Small intestine (tissue), 7 donors: ENCODE measurements around the gene KCNH6. TPM values are rescaled to one million over a fixed set of nuclear protein-coding genes. Genes with fewer than 3 reads are reported as not detected.

Source experiments
- DNase-seq, 2 donors: peaks; one replicate each; pipeline versions ENCODE4 v3.0.0 to v3.0.0-alpha.2; 2013
- FAIRE-seq: peaks from 2 replicates; lab custom pipeline; 2012; peaks lifted over from hg19 to GRCh38; lab: Jason Lieb, UNC
- H3K27ac ChIP-seq, 3 donors: one replicate each; pipeline ENCODE4 v1.5.1; 2013; ENCODE audit warnings: low read length in 2 of 3, mild to moderate bottlenecking in 2 of 3, control low read depth in 1 of 3, inconsistent platforms in 1 of 3, low read depth in 1 of 3, moderate library complexity in 1 of 3
- H3K27me3 ChIP-seq, 3 donors: one replicate each; pipeline ENCODE4 v1.6.1; 2013; ENCODE audit warnings: low read length in 3 of 3, inconsistent platforms in 1 of 3; ENCODE audit not compliant: control insufficient read depth in 3 of 3, insufficient read depth in 3 of 3
- H3K36me3 ChIP-seq, 3 donors: one replicate each; pipeline ENCODE4 v1.6.1; 2013; ENCODE audit warnings: low read length in 3 of 3, inconsistent platforms in 1 of 3, low read depth in 1 of 3, mild to moderate bottlenecking in 1 of 3, moderate library complexity in 1 of 3; ENCODE audit not compliant: control insufficient read depth in 3 of 3, insufficient read depth in 2 of 3
- H3K4me1 ChIP-seq, 3 donors: one replicate each; pipeline ENCODE4 v1.6.1; 2013; ENCODE audit warnings: low read length in 2 of 3, inconsistent platforms in 1 of 3, low read depth in 1 of 3, mild to moderate bottlenecking in 1 of 3, moderate library complexity in 1 of 3; ENCODE audit not compliant: control insufficient read depth in 3 of 3, insufficient read depth in 2 of 3
- H3K4me3 ChIP-seq, 3 donors: one replicate each; pipeline ENCODE4 v1.5.1; 2013; ENCODE audit warnings: low read length in 3 of 3, control low read depth in 1 of 3, inconsistent platforms in 1 of 3, low read depth in 1 of 3, mild to moderate bottlenecking in 1 of 3, moderate library complexity in 1 of 3
- H3K9me3 ChIP-seq, 2 donors: one replicate each; pipeline ENCODE4 v1.6.1; 2013; ENCODE audit warnings: low read depth in 1 of 2, low read length in 1 of 2; ENCODE audit not compliant: control insufficient read depth in 2 of 2, insufficient read depth in 1 of 2
- WGBS, 3 donors: extraction: QIAGEN DNeasy Blood & Tissue Kit; methylation state at CpG; one replicate each; pipeline ENCODE4 v1.1.7; 2013; 5-methylcytosine and 5-hydroxymethylcytosine counted together
- polyA plus RNA-seq, 4 donors: library from polyadenylated mRNA; stranded (reverse) in 3 of 4; unstranded in 1 of 4; fragments of 200-250 nt in 3 of 4; fragments of 120-200 nt in 1 of 4; gene quantifications; one replicate each; pipeline versions ENCODE4 v1.2.1 to v1.2.3, GENCODE V29; 2013
- donor health status: healthy with polysubstance abuse.
- donor health status: control.
- donor health status: control.
- donor health status: Bipolar disorder and iron deficiency.
- donor health status: healthy.

Gene KCNH6
- polyA plus RNA-seq, 4 donors: 0.43 to 8.0 (median 0.76) TPM

DNA sequence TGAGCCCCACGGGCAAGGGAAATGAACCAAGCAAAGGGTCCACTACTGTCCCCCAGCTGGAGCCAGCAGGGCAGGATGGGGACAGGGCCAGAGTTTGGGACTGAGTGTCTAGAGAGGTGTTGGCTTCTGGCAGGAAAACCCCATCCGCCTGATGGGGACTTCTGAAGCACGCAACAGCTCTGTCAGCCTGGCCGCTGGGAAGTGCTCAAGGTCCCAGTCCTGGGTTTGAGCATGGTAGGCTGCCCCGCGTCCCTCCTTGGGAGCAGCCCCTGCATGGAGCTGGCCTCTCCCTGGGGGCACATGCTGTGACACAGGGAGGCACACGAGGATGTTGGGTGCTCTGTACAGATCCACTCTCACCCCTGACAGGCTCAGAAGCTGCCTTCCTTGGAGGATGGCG lies 31.7 kb upstream of the KCNH6 start:
- Histone ChIP-seq H3K9me3 (no peaks in the 10 kb centered on the region), H3K27ac (no peak overlapping the region), H3K4me1 (no peaks in the 10 kb centered on the region), H3K36me3 (peaks cover 0 to 97% (median 19%) of the 10 kb centered on the region in 3 donors), H3K27me3 (no peaks in the 10 kb centered on the region), H3K4me3 (no peak overlapping the region)
- 86 to 89% (median 88%) methylated on average over 8 of the region's 8 CpGs for WGBS, 3 donors
- DNase-seq (no peak), FAIRE-seq (no peak)

DNA sequence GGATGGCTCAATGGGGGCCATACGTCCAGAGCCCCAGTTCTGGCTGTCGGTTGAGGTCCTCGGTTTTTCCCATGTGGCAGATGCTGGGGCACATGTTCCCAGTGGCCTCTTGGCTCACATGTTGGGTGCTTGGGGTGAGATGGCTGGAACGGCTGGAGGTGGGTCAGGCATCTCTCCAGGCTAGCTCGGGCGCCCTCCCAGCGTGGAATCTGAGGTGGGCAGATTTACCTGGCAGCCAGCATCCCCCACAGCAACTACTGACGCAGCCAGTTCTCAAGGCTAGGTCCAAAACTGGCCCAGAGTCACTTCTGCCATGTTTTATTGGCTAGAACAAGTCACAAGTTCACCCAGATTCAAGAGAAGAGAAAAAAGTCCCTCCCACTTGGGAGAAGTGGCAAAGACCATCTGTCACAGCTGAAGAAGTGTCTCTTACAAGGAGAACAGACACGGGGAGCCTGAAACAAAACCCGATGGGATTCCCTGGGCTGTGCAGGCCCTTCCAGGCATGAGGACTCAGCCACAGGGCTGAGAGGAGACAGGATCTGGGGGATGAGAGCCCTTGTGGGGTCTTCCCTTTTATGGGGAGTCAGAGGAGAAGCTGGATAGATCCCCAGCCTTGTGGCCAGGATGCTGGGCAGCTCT lies 31.1 kb upstream of the KCNH6 start:
- Histone ChIP-seq H3K27me3 (no peaks in the 10 kb centered on the region), H3K36me3 (peaks cover 0 to 97% (median 18%) of the 10 kb centered on the region in 3 donors), H3K4me1 (no peaks in the 10 kb centered on the region), H3K27ac (no peak overlapping the region), H3K9me3 (no peaks in the 10 kb centered on the region), H3K4me3 (no peak overlapping the region)
- 82 to 93% (median 85%) methylated on average over 10 of the region's 10 CpGs for WGBS, 3 donors
- no peak for FAIRE-seq
- DNase-seq: no peak

DNA sequence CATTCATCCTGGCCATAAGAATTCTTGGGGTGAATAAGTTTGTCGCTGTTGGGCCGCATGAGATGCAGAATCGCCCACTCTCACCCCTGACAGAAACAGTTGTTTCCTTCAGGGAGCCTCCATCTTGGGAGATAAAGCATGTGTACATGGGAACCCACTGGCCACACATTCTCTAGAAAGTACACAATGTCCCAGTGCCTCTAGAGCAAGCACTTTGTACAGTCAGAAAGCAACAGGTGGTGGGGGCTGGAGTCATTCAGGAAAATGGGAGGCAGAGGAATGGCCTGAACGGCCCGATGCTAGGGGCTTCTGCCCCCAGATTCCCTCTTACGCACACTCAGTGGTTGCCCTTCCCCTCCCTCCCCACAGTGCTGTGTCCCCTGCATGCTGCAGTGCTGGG lies 30.2 kb upstream of the KCNH6 start:
- H3K4me1 ChIP-seq: no peaks in the 10 kb centered on the region
- peaks cover 0 to 97% (median 14%) of the 10 kb centered on the region in 3 donors for H3K36me3 ChIP-seq
- no peak overlapping the region for H3K27ac ChIP-seq
- DNase-seq (no peak), FAIRE-seq (no peak)
- H3K27me3 ChIP-seq: no peaks in the 10 kb centered on the region
- no peaks in the 10 kb centered on the region for H3K9me3 ChIP-seq
- 93 to 98% (median 96%) methylated on average over 6 of the region's 6 CpGs for WGBS, 3 donors
- no peak overlapping the region for H3K4me3 ChIP-seq

DNA sequence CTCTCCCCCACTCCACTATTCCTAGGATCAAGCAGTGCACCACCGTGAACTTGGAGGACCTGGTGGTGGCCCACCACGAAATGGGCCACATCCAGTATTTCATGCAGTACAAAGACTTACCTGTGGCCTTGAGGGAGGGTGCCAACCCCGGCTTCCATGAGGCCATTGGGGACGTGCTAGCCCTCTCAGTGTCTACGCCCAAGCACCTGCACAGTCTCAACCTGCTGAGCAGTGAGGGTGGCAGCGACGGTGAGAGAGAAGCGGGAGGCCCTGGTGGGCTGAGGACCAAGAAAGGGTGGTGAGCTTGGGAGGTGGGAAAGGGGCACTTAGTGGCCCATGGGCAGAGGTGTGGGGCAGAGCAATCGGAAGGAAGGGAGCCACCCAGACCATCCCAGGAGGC lies 29.7 kb upstream of the KCNH6 start:
- H3K4me3 ChIP-seq: no peak overlapping the region
- DNase-seq (no peak), FAIRE-seq (no peak)
- H3K9me3 ChIP-seq: no peaks in the 10 kb centered on the region
- no peak overlapping the region for H3K27ac ChIP-seq
- H3K36me3 ChIP-seq: peaks cover 0 to 96% (median 14%) of the 10 kb centered on the region in 3 donors
- no peaks in the 10 kb centered on the region for H3K4me1 ChIP-seq
- WGBS, 3 donors: 87 to 91% (median 89%) methylated on average over 9 of the region's 9 CpGs
- H3K27me3 ChIP-seq: no peaks in the 10 kb centered on the region

DNA sequence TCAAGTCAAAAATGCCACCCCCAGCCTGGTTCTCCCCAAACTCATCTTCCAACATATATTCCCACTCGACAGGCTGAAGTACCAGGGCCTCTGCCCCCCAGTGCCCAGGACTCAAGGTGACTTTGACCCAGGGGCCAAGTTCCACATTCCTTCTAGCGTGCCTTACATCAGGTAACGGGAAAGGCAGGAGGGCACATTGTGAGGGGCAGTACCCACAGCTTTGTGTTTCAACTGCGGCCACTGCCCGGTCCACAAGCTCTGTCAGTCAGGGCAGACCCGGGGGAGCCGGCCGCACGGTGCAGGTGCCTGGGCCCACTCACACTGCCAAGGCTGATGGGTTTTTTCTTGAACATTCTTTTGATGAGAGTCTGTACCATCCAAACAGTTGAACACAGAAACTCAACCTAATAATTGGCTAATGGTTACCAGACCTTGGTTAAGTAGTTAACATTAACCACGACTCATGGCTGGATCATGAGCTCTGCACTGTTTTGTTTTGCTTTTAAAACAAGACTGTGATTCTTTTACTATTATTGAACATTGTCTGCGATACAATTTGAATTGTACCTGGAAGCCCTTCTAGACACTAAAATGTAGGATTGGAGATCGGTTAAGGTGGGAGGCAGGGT lies 28.7 kb upstream of the KCNH6 start:
- H3K36me3 ChIP-seq: peaks cover 0 to 88% (median 14%) of the 10 kb centered on the region in 3 donors
- 79 to 88% (median 84%) methylated on average over 12 of the region's 12 CpGs for WGBS, 3 donors
- no peaks in the 10 kb centered on the region for H3K27me3 ChIP-seq
- no peak for DNase-seq
- FAIRE-seq: no peak
- H3K4me3 ChIP-seq: no peak overlapping the region
- no peaks in the 10 kb centered on the region for H3K9me3 ChIP-seq
- H3K27ac ChIP-seq: no peak overlapping the region
- no peaks in the 10 kb centered on the region for H3K4me1 ChIP-seq

DNA sequence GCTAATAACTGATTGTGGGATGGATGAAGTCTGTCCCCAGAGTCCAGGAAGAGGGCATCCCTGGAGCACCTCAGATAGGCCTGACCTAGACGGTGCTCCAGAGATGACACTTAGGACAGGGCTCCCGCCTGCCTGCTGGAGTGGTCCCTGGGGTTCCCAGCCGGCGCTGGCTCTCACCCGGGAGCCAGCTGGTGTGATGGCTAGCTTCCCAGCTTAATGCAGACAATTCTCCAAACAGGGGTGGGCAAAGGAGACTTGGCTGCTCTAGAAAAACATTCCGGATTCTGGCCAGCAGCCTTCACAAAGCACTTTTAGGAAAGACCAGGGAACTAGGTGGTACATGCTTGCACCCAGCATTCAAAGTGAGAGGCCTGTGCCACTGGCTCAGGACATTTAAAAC lies 27.7 kb upstream of the KCNH6 start:
- 74 to 90% (median 80%) methylated on average over 6 of the region's 6 CpGs for WGBS, 3 donors
- Histone ChIP-seq H3K4me3 (no peak overlapping the region), H3K4me1 (peaks cover 0 to 3% (median 0%) of the 10 kb centered on the region in 3 donors), H3K27me3 (no peaks in the 10 kb centered on the region), H3K36me3 (peaks cover 0 to 78% (median 11%) of the 10 kb centered on the region in 3 donors), H3K27ac (no peak overlapping the region), H3K9me3 (no peaks in the 10 kb centered on the region)
- FAIRE-seq (no peak), DNase-seq (no peak)

DNA sequence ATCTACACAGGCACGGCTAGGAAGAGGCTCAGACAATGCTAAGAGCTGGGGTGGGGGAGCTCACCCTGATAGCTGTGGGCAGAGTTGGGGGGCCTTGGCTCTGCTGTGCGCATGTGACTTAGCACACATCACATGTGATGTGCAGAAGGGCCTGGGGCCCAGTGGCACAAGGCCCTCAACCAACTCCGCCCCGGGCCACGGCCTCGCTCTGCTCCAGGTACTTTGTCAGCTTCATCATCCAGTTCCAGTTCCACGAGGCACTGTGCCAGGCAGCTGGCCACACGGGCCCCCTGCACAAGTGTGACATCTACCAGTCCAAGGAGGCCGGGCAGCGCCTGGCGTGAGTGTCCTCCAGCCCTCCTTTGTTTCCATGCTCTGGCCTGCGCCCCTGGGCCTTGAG lies 27.0 kb upstream of the KCNH6 start:
- 86 to 88% (median 87%) methylated on average over 11 to 12 of the region's 12 CpGs for WGBS, 3 donors

DNA sequence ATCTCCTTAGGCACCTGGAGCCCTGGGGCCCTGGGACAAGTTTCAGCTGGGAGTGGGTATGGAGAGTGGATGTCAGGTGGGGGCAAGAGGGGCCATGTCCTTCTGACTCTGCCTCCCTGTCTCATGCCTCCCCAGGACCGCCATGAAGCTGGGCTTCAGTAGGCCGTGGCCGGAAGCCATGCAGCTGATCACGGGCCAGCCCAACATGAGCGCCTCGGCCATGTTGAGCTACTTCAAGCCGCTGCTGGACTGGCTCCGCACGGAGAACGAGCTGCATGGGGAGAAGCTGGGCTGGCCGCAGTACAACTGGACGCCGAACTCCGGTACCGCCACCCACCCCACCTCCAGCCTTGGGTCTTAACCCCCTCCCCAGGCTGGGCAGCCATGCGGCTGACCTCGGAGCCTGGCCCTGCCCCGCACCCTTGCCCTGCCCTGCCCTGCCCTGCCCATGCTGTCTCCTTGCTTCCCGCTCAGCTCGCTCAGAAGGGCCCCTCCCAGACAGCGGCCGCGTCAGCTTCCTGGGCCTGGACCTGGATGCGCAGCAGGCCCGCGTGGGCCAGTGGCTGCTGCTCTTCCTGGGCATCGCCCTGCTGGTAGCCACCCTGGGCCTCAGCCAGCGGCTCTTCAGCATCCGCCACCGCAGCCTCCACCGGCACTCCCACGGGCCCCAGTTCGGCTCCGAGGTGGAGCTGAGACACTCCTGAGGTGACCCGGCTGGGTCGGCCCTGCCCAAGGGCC lies 26.3 kb upstream of the KCNH6 start:
- H3K27me3 ChIP-seq: no peaks in the 10 kb centered on the region
- WGBS, 3 donors: 91 to 95% (median 93%) methylated on average over 25 to 36 of the region's 36 CpGs
- H3K36me3 ChIP-seq: peaks cover 0 to 64% (median 6%) of the 10 kb centered on the region in 3 donors
- H3K4me3 ChIP-seq: no peak overlapping the region
- DNase-seq (no peak), FAIRE-seq (no peak)
- peaks cover 0 to 4% (median 0%) of the 10 kb centered on the region in 3 donors for H3K4me1 ChIP-seq
- no peaks in the 10 kb centered on the region for H3K9me3 ChIP-seq
- H3K27ac ChIP-seq: no peak overlapping the region

More for the DNA sequence above, 27.0 kb upstream of the KCNH6 start:
- Histone ChIP-seq H3K27me3 (no peaks in the 10 kb centered on the region), H3K36me3 (peaks cover 0 to 71% (median 6%) of the 10 kb centered on the region in 3 donors), H3K4me1 (peaks cover 0 to 4% (median 0%) of the 10 kb centered on the region in 3 donors), H3K9me3 (no peaks in the 10 kb centered on the region), H3K4me3 (no peak overlapping the region), H3K27ac (no peak overlapping the region)
- DNase-seq (no peak), FAIRE-seq (no peak)
